ENCODE measurements around the gene ATXN7L3.
"Not testable (repeated sequence)": the region's sequence is repeated elsewhere in the genome, so short reads cannot be mapped to it uniquely, and the experiment has no call there.

Gene ATXN7L3, protein sequence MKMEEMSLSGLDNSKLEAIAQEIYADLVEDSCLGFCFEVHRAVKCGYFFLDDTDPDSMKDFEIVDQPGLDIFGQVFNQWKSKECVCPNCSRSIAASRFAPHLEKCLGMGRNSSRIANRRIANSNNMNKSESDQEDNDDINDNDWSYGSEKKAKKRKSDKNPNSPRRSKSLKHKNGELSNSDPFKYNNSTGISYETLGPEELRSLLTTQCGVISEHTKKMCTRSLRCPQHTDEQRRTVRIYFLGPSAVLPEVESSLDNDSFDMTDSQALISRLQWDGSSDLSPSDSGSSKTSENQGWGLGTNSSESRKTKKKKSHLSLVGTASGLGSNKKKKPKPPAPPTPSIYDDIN

DNA sequence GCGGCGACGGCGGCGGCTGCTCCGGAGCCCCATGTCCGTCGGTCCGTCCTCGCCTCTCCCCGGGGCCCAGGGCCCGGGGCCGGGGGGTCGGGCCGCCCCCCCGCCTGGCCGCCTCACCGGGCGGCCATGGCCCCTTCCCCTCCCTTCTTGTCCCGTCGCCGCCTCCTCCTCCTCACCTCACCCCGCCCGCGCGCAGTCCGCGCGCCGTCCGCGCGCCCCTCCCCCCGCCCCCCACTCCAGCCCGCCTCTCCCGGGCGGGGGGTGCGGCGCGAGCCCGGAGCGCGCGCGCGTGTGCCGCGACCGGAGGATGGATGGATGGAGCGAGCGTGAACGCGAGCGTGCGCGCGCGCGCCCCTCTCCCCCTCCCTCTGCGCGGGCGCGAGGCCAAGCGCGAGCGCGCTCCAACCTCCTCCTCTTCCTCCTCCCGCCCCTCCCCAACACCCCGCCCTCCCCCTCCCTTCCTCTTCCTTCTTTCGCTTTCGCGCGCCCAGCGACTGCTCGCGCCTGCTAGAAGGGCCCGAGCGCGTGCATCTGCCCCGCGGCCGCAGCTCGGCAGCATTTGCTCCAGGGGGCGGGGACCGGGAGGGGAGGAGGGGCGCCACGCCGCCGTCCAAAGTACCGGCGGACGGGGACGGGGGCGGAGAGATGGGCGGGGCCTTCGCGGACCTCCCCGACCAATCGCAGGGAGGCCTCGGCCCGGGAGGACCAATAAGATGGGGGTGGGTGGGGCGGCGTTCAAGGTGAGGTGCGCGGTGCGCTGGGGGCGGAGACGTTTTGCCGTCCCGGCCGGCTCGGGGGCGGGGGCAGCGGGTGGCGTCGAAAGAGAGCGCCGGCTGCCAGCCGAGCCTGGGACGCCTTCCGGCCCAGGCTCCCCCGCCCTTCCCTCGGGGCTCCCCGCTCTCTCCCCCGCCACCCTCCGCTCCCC is at the start of gene ATXN7L3:
Gene ATXN7L3, minus strand, starts transcription at position 332 of the 925 bp plus-strand sequence. CDS start 1,814 bp downstream, outside the sequence.
- peak; percentile 96 for DNase-seq (ENCODE audit: low read depth, low spot score)

DNA sequence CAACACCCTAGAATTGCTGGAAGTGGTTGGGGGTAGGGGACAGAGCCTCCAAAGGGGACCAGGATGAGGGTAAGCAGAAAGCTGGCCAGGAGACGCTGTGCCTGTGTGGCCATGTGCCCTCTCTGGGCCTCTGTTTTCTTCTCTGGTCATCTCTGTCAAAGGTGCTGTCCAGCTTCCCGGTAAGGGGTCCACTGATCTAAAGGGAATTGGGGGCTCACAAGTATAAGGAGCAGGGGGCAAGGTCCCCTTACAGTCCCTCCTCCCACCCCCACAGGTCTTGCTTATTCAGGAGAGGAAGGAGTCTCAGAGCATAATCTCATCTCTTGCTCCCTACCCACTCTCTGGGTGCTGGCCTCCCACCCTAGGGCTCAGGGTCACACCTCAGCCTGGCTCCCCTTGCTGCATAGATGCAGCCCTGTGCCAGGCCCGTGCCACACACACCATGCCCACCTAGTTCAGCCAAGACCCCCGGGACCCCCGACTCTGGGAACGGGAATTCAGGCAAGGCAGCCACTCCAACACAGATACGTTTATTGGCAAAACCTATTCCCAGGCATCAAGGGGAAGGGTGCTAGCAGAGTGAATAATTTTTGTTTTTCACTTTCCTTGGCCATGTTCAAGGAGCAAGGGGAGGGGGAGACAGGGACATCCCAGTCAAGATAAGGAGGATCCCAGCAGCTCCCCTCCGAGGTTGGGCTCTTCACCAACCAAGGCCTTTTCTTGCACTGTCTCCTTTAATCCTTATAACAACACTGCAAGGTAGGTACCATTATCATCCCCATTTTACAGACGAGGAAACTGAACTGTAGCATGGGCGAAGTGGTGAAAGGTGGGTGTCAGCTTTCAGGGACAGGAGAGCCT is 48.4 kb upstream of the ATXN7L3 start:
- no peak for DNase-seq (ENCODE audit: low read depth, low spot score)

DNA sequence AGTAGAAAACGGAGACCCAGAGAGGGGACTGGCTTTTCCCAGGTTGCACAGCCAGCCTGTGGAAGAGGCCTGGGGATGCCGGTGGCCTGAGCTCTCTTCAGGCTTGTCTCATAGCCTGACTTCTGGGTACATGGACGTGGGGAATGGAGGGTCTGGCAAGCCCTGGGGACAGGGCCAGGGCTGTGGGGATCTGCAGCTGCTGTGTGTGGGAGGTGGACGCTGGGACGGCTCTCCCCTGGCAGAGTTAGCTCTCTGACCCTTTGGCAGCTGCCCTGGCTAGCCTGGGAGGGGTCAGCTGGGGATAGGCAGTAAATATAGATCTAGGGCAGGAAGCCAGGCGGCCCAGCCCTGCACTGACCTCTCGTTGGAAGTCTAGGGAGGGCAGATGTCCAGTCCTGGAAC is 47.8 kb upstream of the ATXN7L3 start:
- no peak for DNase-seq (ENCODE audit: low read depth, low spot score)

DNA sequence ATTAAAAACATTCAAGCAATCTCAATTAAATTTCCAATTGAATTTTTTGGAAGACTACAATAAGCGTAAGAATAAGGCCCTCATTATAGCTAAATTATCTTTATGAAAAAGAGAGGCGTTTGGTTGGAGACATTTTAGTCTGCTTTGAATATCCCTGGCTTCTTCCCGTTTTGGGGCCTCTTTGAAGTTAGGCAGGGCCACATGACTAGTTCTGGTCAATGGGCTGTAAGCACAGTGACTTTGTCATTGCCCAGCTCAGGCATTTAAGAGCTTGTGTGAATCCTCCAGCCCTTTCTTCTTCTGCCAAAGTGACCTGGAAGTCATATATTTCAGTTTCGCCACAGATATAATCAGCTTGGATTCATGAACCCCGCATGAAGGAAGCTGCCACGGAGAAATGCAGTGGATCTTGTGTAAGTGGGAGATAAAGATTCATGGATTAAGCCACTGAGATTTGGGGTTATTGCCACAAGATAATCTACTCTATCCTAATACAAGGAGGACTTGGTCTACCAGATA is 41.5 kb upstream of the ATXN7L3 start:
- DNase-seq (ENCODE audit: low read depth, low spot score): no peak

DNA sequence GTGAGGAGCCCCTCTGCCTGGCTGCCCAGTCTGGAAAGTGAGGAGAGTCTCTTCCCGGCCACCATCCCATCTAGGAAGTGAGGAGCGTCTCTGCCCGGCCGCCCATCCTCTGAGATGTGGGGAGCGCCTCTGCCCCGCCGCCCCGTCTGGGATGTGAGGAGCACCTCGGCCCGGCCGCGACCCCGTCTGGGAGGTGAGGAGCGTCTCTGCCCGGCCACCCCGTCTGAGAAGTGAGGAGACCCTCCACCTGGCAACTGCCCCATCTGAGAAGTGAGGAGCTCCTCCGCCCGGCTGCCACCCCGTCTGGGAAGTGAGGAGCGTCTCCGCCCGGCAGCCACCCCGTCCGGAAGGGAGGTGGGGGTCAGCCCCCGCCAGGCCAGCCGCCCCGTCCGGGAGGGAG is 38.2 kb upstream of the ATXN7L3 start:
- not testable (repeated sequence) for DNase-seq (ENCODE audit: low read depth, low spot score)

DNA sequence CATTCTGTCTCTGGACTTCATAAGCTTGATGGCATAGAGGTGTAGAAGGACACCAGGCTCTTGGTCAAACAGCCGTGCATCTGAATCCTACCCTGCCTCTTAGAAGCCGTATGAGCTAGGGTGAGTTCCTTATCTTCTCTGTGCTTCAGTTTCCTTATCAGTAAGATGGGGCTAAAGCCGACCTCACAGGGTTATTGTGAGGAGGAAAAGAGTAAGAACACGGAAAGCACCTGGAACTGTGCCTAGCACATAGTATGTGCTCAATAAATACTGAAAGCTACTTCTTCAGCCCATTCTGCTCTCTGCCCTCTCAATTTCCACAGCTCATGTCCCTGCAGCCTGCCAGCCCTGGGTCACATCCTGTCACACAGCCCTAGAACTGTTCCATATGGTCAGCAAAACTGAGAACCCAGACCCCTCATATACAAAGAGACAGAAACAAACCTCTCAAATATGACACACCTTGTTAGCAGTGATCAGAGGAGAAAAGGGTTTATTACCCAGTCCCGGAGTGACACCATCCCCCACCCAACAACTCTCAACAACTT is 36.8 kb upstream of the ATXN7L3 start:
- DNase-seq (ENCODE audit: low read depth, low spot score): no peak

DNA sequence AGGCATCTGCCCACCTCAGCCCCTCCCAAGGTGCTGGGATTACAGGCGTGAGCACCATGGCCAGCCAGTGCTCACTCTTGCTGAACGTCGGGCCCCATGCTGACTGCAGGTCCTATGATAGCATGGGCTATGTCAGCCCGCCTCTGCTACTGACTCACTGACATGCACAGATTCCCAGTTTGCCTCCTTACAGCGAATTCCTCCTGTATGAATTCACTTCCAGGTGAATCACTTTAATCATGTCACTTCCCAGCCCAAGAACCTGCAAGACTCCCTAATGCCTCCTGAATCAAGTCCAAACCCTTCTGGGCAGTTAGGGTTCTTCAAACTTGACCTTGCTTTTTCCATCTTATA is 35.9 kb upstream of the ATXN7L3 start:
- no peak for DNase-seq (ENCODE audit: low read depth, low spot score)

DNA sequence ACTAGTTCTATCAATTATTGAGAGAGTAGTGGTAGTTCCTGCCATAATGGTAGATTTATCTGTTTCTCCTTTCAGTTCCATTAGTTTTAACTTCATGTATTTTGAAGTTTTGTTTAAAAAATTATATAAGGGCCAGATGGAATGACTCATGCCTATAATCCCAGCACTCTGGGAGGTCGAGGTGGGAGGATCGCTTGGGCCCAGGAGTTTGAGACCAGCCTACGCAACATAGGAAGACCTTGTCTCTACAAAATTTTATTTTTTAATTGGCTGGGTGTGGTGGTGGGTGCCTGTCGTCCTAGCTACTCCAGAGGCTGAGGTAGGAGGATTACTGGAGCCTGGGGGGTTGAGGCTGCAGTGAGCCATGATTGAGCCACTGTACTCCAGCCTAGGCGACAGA is 33.9 kb upstream of the ATXN7L3 start:
- DNase-seq (ENCODE audit: low read depth, low spot score): no peak

DNA sequence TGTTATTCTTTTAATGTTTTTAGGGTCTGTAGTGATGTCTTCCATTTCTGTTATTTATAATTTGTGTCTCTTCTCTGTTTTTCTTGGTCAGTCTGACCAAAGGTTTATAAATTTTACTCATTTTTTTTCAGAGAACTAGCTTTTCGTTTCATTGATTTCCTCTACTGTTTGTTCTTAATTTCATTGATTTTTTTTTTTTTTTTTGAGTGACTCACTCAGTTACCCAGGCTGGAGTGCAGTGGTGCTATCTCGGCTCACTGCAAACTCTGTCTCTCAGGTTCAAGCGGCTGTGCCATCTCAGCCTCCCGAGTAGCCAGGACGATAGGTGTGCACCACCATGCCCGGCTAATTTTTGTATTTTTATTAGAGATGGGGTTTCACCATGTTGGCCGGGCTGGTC is 32.4 kb upstream of the ATXN7L3 start:
- DNase-seq (ENCODE audit: low read depth, low spot score): no peak

DNA sequence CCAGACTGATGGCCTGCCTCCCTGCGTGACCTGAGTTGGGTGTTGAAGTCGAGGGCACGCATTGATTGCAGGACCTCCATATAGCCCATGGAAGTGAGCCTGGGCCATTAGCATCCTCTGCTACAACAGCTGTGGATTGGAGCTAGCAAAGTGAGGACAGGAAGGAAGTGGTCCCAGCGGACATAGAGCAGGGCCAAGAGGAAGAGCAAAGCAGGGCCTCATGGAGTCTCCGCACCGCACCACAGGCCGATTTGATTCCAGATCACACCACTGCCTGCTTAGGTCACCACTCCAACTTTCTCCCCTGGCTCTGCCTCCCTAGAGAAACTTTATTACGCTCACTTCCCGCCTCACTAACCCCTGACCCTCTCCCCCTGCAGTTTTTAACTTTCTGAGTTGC is 30.5 kb upstream of the ATXN7L3 start:
- DNase-seq (ENCODE audit: low read depth, low spot score): no peak

DNA sequence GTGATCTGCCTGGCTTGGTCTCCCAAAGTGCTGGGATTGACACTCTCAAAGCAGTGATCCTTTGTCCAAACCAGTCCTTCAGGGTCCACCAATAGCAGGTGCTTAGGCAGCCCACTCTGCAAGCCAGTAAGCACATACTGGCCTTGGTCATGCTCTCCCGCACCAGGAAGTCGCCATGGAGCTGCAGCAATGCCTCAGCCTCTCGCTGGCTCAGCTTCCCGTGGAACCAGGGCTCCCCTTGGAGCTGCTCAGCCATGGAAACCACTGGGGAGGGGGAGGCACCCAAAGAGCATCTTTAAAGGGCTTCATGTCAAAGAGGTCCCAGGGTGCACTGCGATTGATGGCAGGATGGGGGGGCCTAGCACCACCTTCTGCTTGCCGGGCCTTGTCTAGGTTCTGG is 29.4 kb upstream of the ATXN7L3 start:
- DNase-seq (ENCODE audit: low read depth, low spot score): no peak

DNA sequence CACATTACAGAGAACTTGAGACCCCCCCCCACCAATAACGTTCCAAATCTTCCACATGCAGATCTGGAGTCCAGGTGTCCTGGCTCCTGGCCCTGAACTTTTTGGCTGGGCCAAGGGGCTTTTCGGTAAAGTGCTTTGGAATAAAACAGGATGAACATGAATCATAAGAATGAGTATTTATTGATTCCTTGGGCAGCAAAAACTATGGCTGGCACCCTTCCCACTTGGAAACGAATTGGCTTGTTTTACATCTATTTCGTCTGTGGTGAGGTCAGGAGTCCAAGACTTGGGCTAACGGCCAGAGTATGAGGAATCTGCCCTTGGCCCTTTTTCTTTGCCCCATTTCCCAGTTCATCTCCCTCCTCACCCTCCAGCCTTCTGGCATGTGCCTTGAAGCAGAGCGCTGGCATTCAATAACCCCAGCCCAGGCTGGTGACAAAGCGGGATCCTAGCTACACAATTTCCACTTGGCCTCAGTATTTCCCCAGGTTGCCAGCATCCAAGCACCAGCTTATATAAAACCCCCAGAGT is 23.9 kb upstream of the ATXN7L3 start:
- no peak for DNase-seq (ENCODE audit: low read depth, low spot score)

DNA sequence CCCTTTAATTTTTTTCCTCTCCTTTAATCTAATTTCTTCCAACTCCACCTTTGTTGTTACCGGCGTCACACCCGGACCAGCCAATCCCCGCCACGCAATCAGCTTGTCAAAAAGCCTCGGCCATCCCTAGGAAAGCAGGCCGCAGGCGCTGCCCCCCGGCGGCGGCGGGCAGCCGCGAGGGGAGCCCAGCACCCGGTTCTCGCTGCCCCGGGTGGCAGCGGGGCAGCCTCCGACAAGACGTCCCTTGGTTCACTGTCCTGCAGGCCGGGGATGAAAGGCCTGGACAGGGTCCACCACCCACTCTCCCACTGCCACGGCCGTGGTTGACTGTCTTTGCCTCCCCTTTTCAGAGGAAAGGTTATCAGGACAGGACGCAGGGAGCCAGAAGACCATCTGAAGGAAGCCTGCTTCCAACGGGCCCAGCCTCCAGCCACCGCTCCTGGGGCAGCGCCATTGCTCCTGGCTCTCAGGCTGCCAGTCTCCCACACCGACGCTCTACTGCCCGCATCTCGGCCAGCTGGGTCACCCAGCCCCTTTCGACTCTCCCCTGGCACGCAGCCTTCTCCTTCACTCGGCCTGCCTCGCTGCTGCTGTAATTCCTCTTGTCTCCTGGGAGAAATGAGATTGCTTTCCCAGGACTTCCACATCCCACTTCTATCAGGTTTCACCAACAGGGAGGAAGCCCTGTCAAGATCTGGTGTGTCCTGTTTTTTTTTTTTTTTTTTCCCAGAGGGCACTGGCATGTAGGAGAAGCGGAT is 22.6 kb upstream of the ATXN7L3 start:
- DNase-seq (ENCODE audit: low read depth, low spot score): peak; percentile 76

DNA sequence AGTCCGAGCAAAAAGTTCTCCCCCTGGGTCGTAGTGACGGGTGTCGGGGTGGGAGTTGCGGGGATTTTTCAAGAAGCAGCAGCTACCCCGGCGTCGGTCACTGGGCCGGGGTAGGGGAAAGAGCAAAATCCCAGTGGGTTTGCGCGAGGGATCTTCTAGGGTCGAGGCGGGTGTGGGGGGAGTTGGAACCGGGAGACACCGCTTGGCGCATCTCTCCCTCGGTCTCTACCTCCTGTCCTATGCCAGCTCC is 22.1 kb upstream of the ATXN7L3 start:
- no peak for DNase-seq (ENCODE audit: low read depth, low spot score)

DNA sequence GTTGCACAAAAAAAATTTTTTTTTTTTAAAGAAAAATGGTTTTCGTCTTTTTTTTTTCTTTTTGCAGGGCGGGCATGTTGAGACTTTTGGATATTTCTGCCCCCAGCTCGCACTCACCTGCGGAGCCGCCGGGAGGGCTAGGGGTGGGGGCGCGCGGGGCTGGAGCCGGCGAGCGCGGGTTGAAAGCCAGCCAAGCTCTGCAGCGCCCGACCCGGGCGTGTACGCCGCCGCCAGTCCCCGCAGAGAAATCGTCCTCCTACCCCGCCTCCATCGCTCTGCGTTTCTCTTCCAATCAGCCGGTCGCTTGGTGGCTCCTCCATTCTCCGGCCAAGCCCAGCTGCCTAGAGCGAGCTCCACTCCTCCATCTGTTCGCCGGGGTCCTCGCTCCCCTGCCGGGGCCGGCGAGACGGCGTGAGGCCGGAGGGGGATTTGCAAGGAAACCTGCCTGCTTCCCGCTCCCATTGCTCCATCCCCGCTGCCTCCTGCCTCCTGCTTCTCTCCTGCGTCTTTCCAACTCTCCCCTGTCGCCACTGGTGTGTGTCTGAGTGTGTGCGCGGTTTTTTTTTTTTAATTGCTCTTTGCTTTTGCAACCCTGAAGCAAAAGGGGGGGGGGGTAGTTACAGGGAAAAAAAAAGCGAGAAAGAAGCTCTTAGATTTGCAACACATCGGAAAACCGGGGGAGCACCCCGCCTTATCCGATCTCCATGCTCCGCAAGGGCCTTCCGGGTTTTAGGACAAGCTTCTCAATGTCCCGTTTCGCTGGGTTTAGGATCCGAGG is 21.6 kb upstream of the ATXN7L3 start:
- peak; percentile 84 for DNase-seq (ENCODE audit: low read depth, low spot score)

DNA sequence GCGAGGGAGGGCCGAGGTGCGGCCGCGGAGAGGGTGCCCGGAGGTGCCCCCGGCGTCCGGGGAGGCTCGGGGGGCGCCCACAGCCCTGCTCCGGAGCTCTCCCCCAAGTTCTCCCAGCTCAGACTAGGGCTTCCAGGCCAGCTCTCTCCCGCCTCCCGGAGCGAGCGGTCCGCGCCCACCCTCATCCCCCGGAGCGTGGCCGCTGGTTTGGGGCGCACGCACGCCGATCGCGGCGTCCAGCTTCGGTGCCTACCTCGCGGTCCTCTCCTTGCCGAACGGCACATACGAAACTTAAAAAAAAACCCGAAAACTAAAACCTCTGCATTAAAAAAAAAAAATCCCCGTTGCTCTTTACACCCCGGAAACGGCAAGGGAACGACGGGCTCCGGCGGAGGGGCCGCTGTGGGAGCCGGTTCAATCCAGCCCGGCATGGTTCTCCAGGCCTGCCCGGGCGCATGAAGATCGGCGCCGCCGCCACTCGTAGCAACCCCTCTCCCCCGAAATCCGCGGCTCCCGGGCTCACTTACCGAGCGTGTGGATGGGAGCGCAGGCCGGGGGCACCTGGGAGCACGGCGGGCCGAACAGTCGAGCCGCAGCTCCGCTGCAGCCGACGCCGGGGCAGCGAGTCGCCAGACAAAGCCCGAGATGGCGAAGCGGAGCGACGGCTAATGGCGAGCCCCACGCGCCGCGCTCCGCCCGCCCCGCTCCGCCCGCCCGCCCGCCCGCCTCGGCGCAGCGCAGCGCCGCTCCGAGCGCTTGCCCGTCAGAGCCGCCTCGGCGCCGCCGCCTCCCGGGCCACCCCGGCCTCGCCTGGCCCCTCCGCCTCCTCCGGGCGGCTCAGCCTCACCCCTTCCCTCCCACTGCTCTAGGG is 20.8 kb upstream of the ATXN7L3 start:
- DNase-seq (ENCODE audit: low read depth, low spot score): peak; percentile 63

DNA sequence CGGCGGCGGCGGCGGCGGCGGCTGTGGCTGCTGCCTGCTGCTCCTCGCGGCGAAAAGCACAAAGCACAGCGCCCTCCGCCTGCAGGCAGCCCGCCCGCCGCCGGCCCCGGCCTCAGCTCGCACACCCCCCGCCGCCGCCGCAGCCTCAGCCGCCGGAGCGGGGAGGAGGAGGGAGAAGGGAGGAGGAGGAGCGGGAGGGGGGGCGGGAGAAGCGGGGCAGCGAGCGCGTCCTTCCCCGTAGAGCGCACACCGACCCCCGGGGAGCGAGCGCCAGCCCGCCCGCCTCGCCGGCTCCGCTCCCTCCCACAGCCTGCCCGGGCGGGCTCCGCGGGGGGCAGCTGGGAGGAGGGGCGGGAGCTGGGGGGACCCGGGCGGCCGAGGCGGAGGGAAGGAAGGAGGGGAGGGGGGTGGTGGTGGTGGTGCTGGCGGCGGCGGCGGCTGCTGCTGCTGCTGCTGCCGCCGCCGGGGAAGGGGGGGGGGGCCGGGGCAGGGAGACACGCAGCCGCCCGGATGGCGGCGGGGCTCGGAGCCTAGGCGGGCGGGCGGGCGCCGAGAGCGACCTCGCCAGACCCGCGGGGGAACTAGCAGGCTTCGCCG is 20.0 kb upstream of the ATXN7L3 start, which contains the start of gene UBTF:
Gene UBTF, minus strand, starts transcription at position 60 of the 597 bp plus-strand sequence. CDS start 1,446 bp downstream, outside the sequence.
- DNase-seq (ENCODE audit: low read depth, low spot score): no peak

DNA sequence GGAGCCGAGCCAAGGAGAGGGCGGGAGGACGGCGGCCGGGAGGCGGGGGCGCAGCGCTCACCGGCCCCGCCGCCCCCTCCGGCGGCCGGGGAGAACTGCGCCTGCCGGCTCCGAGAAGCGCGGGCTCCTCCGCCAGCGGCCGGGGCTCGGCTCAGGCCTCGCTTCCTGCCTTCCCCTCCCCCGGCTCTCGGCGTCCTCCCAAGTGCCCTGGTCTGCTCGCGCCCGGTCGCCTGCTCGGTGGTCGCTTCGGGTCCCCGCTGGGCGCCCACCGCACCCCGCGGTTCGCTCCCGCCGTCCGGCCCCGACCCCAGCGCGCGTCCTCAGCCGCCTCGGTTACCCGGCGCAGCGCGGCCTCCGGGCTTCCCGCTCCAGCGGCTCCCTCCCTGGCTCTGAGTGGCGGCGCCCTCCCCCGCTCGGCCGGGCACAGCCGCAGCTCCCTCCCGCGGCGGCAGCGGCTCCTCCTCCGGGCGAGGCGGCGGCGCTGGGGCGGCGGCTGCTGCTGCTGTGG is 19.5 kb upstream of the ATXN7L3 start:
- no peak for DNase-seq (ENCODE audit: low read depth, low spot score)

Measured in ELF-1 (cell line).